ENCODE data around the gene LRRC4C. TPM values are rescaled to one million over a fixed set of nuclear protein-coding genes. Genes with fewer than 3 reads are reported as not detected.

The LRRC4C gene
- total RNA-seq, 1 donor from 2014 or later = 0.41 TPM

DNA sequence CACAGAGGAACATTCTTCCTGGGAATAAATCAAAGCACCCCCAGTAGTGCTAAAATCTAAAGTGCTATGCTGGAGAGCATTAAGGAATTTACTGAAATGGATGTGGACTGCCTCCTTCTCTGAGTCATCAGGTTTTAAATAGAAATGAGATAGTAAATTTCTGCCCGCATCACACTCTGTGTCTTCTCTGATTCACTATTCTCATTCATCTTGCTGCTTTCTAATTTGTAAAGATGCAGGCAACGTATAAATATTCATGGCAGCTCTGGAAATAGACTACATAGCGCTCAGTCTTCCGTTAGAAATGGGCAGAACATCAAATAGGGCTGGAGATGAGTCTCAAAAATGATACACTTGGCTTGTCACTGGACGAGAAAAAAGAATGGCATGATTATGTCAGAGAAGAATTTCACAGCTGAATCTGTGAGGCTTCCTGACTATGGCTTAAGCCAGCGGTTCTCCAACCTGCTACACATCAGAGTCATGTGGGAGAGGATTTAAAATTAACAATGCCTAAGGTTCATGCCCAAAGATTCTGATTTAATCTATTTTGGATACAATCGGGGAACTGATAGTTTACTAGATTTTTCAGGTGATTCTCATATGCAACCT is 178.2 kb downstream of the LRRC4C start:
- Histone ChIP-seq H3K4me1 (peaks cover 5% of the 10 kb centered on the region), H3K36me3 (no peaks in the 10 kb centered on the region), H3K9me3 (replicated peaks) (no peaks in the 10 kb centered on the region), H3K4me3 (peak overlapping the region; percentile 28), H3K27ac (replicated peaks) (peak overlapping the region; percentile 57), H3K27me3 (ENCODE audit: low read depth) (no peaks in the 10 kb centered on the region)
- TF ChIP-seq, protein P1, sequence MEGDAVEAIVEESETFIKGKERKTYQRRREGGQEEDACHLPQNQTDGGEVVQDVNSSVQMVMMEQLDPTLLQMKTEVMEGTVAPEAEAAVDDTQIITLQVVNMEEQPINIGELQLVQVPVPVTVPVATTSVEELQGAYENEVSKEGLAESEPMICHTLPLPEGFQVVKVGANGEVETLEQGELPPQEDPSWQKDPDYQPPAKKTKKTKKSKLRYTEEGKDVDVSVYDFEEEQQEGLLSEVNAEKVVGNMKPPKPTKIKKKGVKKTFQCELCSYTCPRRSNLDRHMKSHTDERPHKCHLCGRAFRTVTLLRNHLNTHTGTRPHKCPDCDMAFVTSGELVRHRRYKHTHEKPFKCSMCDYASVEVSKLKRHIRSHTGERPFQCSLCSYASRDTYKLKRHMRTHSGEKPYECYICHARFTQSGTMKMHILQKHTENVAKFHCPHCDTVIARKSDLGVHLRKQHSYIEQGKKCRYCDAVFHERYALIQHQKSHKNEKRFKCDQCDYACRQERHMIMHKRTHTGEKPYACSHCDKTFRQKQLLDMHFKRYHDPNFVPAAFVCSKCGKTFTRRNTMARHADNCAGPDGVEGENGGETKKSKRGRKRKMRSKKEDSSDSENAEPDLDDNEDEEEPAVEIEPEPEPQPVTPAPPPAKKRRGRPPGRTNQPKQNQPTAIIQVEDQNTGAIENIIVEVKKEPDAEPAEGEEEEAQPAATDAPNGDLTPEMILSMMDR (IDR thresholded peaks at IDR 0.05; ENCODE audit: borderline replicate concordance) = no peak
- DNase-seq = no peak
- intact Hi-C loops (cut with micrococcal nuclease) = no loop called here

DNA sequence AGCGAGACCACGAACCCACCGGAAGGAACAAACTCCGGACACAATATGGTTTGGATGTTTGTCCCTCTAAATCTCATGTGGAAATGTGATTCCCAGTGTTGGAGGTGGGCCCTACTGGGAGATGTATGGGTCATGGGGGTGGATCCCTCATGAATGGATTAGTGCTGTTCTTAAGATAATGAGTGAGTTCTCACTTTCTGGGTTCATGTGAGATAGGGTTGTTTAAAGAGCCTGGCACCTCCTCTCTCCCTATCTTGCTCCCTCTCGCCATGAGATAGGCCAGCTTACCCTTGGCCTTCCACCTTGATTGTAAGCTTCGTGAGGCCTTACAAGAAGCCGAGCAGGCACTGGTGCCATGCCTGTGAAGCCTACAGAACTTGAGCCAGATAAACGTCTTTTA is 184.6 kb downstream of the LRRC4C start:
- H3K4me3 ChIP-seq = no peak overlapping the region
- intact Hi-C loops (cut with micrococcal nuclease) = no loop called here
- H3K4me1 ChIP-seq = peaks cover 6% of the 10 kb centered on the region
- TF ChIP-seq, protein P1 (IDR thresholded peaks at IDR 0.05; ENCODE audit: borderline replicate concordance) = no peak
- DNase-seq = no peak
- no peaks in the 10 kb centered on the region for H3K27me3 ChIP-seq (ENCODE audit: low read depth)
- no peaks in the 10 kb centered on the region for H3K36me3 ChIP-seq
- no peak overlapping the region for H3K27ac ChIP-seq (replicated peaks)
- H3K9me3 ChIP-seq (replicated peaks) = no peaks in the 10 kb centered on the region

DNA sequence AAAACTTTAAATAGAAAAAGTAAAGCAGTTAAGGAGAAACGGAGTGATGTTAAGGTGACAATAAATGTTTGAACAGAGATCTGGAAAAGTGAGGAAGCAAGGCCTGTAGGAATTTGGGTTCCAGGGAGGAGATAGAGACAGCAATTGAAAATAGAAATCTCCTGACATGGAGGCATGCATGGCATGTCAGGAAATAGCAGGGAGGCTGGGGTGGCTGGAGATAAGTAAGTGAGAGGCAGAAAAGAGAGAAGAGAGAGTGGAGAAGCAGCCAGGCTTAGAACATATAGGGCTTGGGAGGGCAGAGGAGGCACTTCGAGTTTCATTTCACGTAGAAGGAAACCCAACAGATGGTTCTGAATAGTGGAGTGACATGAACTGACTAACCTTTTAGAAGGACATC is 185.5 kb downstream of the LRRC4C start:
- Histone ChIP-seq H3K4me1 (peaks cover 6% of the 10 kb centered on the region), H3K27ac (replicated peaks) (peak overlapping the region; percentile 16), H3K27me3 (ENCODE audit: low read depth) (no peaks in the 10 kb centered on the region), H3K36me3 (no peaks in the 10 kb centered on the region), H3K9me3 (replicated peaks) (no peaks in the 10 kb centered on the region), H3K4me3 (no peak overlapping the region)
- TF ChIP-seq, protein P1 (IDR thresholded peaks at IDR 0.05; ENCODE audit: borderline replicate concordance) = no peak
- no peak for DNase-seq
- intact Hi-C loops (cut with micrococcal nuclease) = no loop called here

DNA sequence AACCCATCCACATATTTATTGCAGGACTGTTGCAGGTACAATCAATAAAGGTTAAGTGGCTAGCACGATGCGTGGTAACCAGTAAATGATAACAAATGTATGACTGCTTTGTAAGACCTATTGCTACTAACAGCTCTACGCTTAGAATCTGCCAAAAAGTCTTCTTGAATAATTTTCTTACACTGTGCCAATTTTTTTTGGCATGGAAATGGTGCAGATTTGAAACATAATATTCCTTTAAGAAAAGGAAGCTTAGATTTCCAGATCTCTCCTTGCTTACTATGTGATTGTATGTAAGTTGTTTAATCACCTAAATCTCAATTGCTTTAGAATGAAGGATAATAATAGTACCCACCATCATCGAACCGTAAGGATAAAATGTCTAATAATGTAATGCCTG is 192.0 kb downstream of the LRRC4C start:
- Histone ChIP-seq H3K27ac (replicated peaks) (no peak overlapping the region), H3K4me3 (no peak overlapping the region), H3K9me3 (replicated peaks) (no peaks in the 10 kb centered on the region), H3K36me3 (no peaks in the 10 kb centered on the region), H3K4me1 (no peaks in the 10 kb centered on the region), H3K27me3 (ENCODE audit: low read depth) (no peaks in the 10 kb centered on the region)
- intact Hi-C loops (cut with micrococcal nuclease) = no loop called here
- no peak for DNase-seq
- TF ChIP-seq, protein P1 (IDR thresholded peaks at IDR 0.05; ENCODE audit: borderline replicate concordance) = no peak

DNA sequence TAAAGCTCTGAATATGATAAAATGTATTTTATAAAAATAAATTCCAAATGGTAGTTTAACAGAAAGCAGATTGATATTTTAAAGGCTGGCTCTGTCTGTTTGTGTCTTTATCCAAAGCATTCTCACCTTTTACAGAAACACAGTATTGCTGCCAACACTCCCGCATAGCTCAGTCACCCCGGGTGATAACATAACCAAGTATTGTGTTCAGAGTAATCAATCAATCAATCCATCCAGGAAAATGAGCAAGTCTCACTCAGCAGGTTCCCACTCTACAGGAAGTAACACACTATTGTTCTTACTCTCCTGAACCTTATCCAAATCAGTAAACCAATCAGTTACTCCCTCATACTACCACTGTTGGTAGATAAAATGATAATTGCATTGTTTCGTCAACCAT is 203.4 kb downstream of the LRRC4C start:
- no peak overlapping the region for H3K27ac ChIP-seq (replicated peaks)
- no peak for DNase-seq
- no peaks in the 10 kb centered on the region for H3K9me3 ChIP-seq (replicated peaks)
- H3K27me3 ChIP-seq (ENCODE audit: low read depth) = no peaks in the 10 kb centered on the region
- intact Hi-C loops (cut with micrococcal nuclease) = no loop called here
- H3K36me3 ChIP-seq = no peaks in the 10 kb centered on the region
- TF ChIP-seq, protein P1 (IDR thresholded peaks at IDR 0.05; ENCODE audit: borderline replicate concordance) = no peak
- H3K4me1 ChIP-seq = no peaks in the 10 kb centered on the region
- no peak overlapping the region for H3K4me3 ChIP-seq

Measured in left ventricle myocardium inferior (tissue), 1 donor.